GM21529 (cell line): ENCODE results near the gene P4HB.

Experiments
- ATAC-seq: cut with Tn5 transposase; IDR thresholded peaks from one replicate; pipeline ENCODE4 v1.9.1; 2021; ENCODE audit not compliant: unreplicated experiment

The P4HB gene

GRCh38 chr17:81898029-81898866, 37.9 kb upstream of the P4HB start:
- ATAC-seq: no peak

GRCh38 chr17:81895400-81895799, 35.1 kb upstream of the P4HB start:
- no peak for ATAC-seq

- peak; percentile 7 for ATAC-seq
Measured at GRCh38 chr17:81891303-81891552, 30.9 kb upstream of the P4HB start.

- peak; percentile 0 for ATAC-seq
Measured at GRCh38 chr17:81890447-81891302, 30.3 kb upstream of the P4HB start.

- ATAC-seq: no peak
Measured at GRCh38 chr17:81889602-81890001, 29.3 kb upstream of the P4HB start.

- no peak for ATAC-seq
Measured at GRCh38 chr17:81888988-81889595, 28.8 kb upstream of the P4HB start.

GRCh38 chr17:81888105-81888987, 28.0 kb upstream of the P4HB start:
- ATAC-seq: no peak

- ATAC-seq: no peak
Measured at GRCh38 chr17:81885869-81886548, 25.7 kb upstream of the P4HB start.

GRCh38 chr17:81885454-81885853, 25.1 kb upstream of the P4HB start:
- no peak for ATAC-seq

- no peak for ATAC-seq
Measured at GRCh38 chr17:81884968-81885367, 24.6 kb upstream of the P4HB start.

GRCh38 chr17:81884520-81884919, 24.2 kb upstream of the P4HB start:
- no peak for ATAC-seq

GRCh38 chr17:81879121-81879520, 18.8 kb upstream of the P4HB start:
- ATAC-seq: no peak

GRCh38 chr17:81878294-81878693, 18.0 kb upstream of the P4HB start:
- ATAC-seq: no peak

- ATAC-seq: no peak
Measured at GRCh38 chr17:81877569-81877968, 17.2 kb upstream of the P4HB start.

GRCh38 chr17:81871387-81872230, 11.3 kb upstream of the P4HB start:
- ATAC-seq: peak; percentile 41

- peak; percentile 4 for ATAC-seq
Measured at GRCh38 chr17:81870981-81871386, 10.6 kb upstream of the P4HB start, which contains the start of gene ARHGDIA. TSS of gene ARHGDIA (minus strand) at chr17:81871337. CDS start at chr17:81869930, 1,407 bp downstream.

GRCh38 chr17:81870131-81870980, 10.0 kb upstream of the P4HB start:
- ATAC-seq: no peak
